Neural cell (in vitro differentiated cells): Measurements from ENCODE around the gene CUX1. TPM values are rescaled to one million over a fixed set of nuclear protein-coding genes. Genes with fewer than 3 reads are reported as not detected.

Experiments used
- H2AFZ ChIP-seq: fragments of 200-600, 300-800 bp; sonication (generic), shearing (Covaris generic); 2 replicates; pipeline ENCODE4 v1.6.0; 2014; ENCODE audit warnings: low read depth, mild to moderate bottlenecking, antibody characterized with exemption, low read length, moderate library complexity
- H3F3A ChIP-seq: fragments of 200-600 bp; shearing (Covaris generic); 2 replicates; pipeline ENCODE4 v1.6.1; 2016; ENCODE audit warnings: mild to moderate bottlenecking, moderate library complexity, mixed read lengths, antibody characterized with exemption, low read length; ENCODE audit not compliant: insufficient read depth, poor library complexity, severe bottlenecking
- H3K27ac ChIP-seq: fragments of 200-600, 300-800 bp; sonication (generic), shearing (Covaris generic); 2 replicates; pipeline ENCODE4 v1.5.1; 2014; ENCODE audit warnings: mild to moderate bottlenecking, low read length, moderate library complexity
- H3K27me3 ChIP-seq: fragments of 300-800, 200-600 bp; sonication (generic), shearing (Covaris generic); 2 replicates; pipeline ENCODE4 v1.6.0; 2014; ENCODE audit warnings: mild to moderate bottlenecking, low read depth, low read length, moderate library complexity; ENCODE audit not compliant: insufficient read depth
- H3K36me3 ChIP-seq: fragments of 300-800, 200-600 bp; sonication (generic), shearing (Covaris generic); 2 replicates; pipeline ENCODE4 v1.5.1; 2014; ENCODE audit warnings: mild to moderate bottlenecking, antibody characterized with exemption, low read length, moderate library complexity; ENCODE audit not compliant: insufficient read depth
- H3K4me2 ChIP-seq: fragments of 300-800, 200-600 bp; sonication (generic), shearing (Covaris generic); 2 replicates; pipeline ENCODE4 v1.6.0; 2014; ENCODE audit warnings: mild to moderate bottlenecking, low read length
- H3K4me3 ChIP-seq: fragments of 300-800, 200-600 bp; sonication (generic), shearing (Covaris generic); 2 replicates; pipeline ENCODE4 v1.5.1; 2014; ENCODE audit warnings: mild to moderate bottlenecking, low read length, moderate library complexity
- H3K79me2 ChIP-seq: fragments of 200-600 bp; shearing (Covaris generic); replicated peaks from 2 replicates; pipeline ENCODE4 v1.6.0; 2014; ENCODE audit warnings: mild to moderate bottlenecking, low read length, moderate library complexity; ENCODE audit not compliant: insufficient read depth
- H3K9ac ChIP-seq: fragments of 300-800, 200-600 bp; sonication (generic), shearing (Covaris generic); 2 replicates; pipeline ENCODE4 v1.6.1; 2016; ENCODE audit warnings: mild to moderate bottlenecking, low read length, mixed read lengths
- H3K9me2 ChIP-seq: fragments of 200-600 bp; shearing (Covaris generic); 2 replicates; pipeline ENCODE4 v1.6.1; 2016; ENCODE audit warnings: mild to moderate bottlenecking, low read length, mixed read lengths; ENCODE audit not compliant: insufficient read depth
- H3K9me3 ChIP-seq: fragments of 200-600, 300-800 bp; sonication (generic), shearing (Covaris generic); 2 replicates; pipeline ENCODE4 v1.6.1; 2016; ENCODE audit warnings: mild to moderate bottlenecking, mixed run types, low read length, moderate library complexity, mixed read lengths
- H4K20me1 ChIP-seq: fragments of 200-600 bp; shearing (Covaris generic); 2 replicates; pipeline ENCODE4 v1.6.1; 2016; ENCODE audit warnings: mild to moderate bottlenecking, mixed run types; ENCODE audit not compliant: insufficient read depth
- EP300 ChIP-seq: fragments of 450-650 bp; conservative IDR thresholded peaks from 2 replicates; pipeline ENCODE4 v1.6.1; 2014; ENCODE audit warnings: antibody characterized with exemption, mild to moderate bottlenecking, moderate library complexity; ENCODE audit not compliant: poor library complexity, severe bottlenecking
- EZH2 ChIP-seq: fragments of 200-600, 300-800 bp; shearing (Covaris generic), sonication (generic); IDR thresholded peaks from 2 replicates; pipeline ENCODE4 v1.6.1; 2014; ENCODE audit warnings: antibody characterized with exemption, low read length, borderline replicate concordance, mild to moderate bottlenecking; ENCODE audit not compliant: insufficient read depth, poor library complexity, severe bottlenecking
- MXI1 ChIP-seq: fragments of 450-650 bp; conservative IDR thresholded peaks from 2 replicates; pipeline ENCODE4 v1.6.1; 2014; ENCODE audit warnings: antibody characterized with exemption, mild to moderate bottlenecking; ENCODE audit not compliant: poor library complexity, severe bottlenecking
- POLR2AphosphoS5 ChIP-seq: IDR thresholded peaks from 2 replicates; pipeline ENCODE4 v1.6.1; 2012
- RAD21 ChIP-seq: fragments of 450-650 bp; conservative IDR thresholded peaks from 2 replicates; pipeline ENCODE4 v1.6.1; 2014; ENCODE audit warnings: antibody characterized with exemption, mild to moderate bottlenecking, moderate library complexity
- SMC3 ChIP-seq: fragments of 450-650 bp; conservative IDR thresholded peaks from 2 replicates; pipeline ENCODE4 v1.6.1; 2014; ENCODE audit warnings: antibody characterized with exemption, mild to moderate bottlenecking, moderate library complexity; ENCODE audit not compliant: poor library complexity
- TAF1 ChIP-seq: IDR thresholded peaks from 2 replicates; pipeline ENCODE4 v1.6.1; 2012; ENCODE audit warnings: low read depth
- polyA plus RNA-seq: library from polyadenylated mRNA; depleted of rRNA; stranded (reverse); fragments of >200 nt; gene quantifications from 2 replicates; pipeline ENCODE4 v1.2.3, GENCODE V29; 2014
- TF ChIP-seq, protein P1 (sequence below): fragments of 450-650 bp; IDR thresholded peaks from 2 replicates; pipeline ENCODE4 v1.5.1; 2014; ENCODE audit warnings: antibody characterized with exemption, mild to moderate bottlenecking, moderate library complexity; ENCODE audit not compliant: poor library complexity, severe bottlenecking
- TF ChIP-seq, protein P2 (sequence below): IDR thresholded peaks from 2 replicates; pipeline ENCODE4 v1.6.1; 2012; ENCODE audit warnings: borderline replicate concordance

CUX1 gene
- polyA plus RNA-seq, 1 donor from 2014 or later: 26.6 TPM

DNA sequence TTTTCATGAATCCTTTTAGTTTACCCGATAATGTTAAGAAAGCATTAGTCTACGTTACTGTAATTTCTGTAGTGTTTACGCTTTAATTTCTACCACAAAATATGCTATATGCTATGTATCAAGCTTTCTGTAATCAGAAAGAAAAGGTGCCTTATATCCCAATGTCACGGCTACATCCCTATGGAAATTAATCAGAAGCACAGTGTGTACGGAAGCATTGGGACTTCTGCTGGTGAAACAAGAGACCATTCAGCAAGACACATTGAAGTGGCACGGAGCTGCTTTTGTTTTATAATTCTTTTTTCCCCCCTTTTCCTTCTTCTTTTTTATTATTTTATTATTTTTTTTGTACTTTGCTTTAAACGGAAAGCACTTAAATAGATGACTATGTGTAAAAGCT lies 438.1 kb downstream of the CUX1 start:
- no peak overlapping the region for H3K4me2 ChIP-seq
- H3K27me3 ChIP-seq: no peaks in the 10 kb centered on the region
- no peaks in the 10 kb centered on the region for H3K36me3 ChIP-seq
- no peaks in the 10 kb centered on the region for H4K20me1 ChIP-seq
- H3K27ac ChIP-seq: no peak overlapping the region
- no peak overlapping the region for H2AFZ ChIP-seq
- no peaks in the 10 kb centered on the region for H3F3A ChIP-seq
- no peaks in the 10 kb centered on the region for H3K79me2 ChIP-seq
- TF ChIP-seq RAD21: no peak
- TF ChIP-seq MXI1: no peak
- H3K9me2 ChIP-seq: no peaks in the 10 kb centered on the region
- H3K9ac ChIP-seq: no peak overlapping the region
- H3K9me3 ChIP-seq: no peaks in the 10 kb centered on the region
- no peak overlapping the region for H3K4me3 ChIP-seq

DNA sequence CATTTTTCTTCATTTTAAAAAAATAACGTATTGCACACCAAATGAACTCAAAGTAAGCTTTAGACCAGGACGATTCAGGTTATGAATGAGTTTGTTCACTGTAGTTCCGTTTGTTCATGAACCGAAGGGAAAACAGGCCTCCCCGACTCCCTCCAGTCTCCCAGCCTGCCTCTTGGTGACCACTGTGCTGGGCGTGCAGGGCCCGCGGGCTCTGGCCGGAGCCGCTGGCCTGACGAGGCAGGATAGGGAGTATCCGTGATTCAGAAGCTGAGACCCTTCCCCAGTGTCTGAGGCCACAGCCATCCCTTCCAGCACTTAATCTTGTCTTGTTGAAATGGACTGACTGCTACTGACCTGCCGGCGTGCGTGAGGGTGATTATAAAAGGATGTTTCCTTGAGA lies 438.5 kb downstream of the CUX1 start:
- Histone ChIP-seq H3K27me3 (no peaks in the 10 kb centered on the region), H3K27ac (no peak overlapping the region), H3K9me3 (no peaks in the 10 kb centered on the region), H3K36me3 (no peaks in the 10 kb centered on the region), H4K20me1 (no peaks in the 10 kb centered on the region), H3K79me2 (no peaks in the 10 kb centered on the region), H3K4me2 (no peak overlapping the region), H2AFZ (no peak overlapping the region), H3K4me3 (no peak overlapping the region), H3F3A (no peaks in the 10 kb centered on the region), H3K9me2 (no peaks in the 10 kb centered on the region), H3K9ac (no peak overlapping the region)
- TF ChIP-seq, protein P1, sequence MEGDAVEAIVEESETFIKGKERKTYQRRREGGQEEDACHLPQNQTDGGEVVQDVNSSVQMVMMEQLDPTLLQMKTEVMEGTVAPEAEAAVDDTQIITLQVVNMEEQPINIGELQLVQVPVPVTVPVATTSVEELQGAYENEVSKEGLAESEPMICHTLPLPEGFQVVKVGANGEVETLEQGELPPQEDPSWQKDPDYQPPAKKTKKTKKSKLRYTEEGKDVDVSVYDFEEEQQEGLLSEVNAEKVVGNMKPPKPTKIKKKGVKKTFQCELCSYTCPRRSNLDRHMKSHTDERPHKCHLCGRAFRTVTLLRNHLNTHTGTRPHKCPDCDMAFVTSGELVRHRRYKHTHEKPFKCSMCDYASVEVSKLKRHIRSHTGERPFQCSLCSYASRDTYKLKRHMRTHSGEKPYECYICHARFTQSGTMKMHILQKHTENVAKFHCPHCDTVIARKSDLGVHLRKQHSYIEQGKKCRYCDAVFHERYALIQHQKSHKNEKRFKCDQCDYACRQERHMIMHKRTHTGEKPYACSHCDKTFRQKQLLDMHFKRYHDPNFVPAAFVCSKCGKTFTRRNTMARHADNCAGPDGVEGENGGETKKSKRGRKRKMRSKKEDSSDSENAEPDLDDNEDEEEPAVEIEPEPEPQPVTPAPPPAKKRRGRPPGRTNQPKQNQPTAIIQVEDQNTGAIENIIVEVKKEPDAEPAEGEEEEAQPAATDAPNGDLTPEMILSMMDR: no peak
- TF ChIP-seq EZH2 (no peak), EP300 (no peak), TAF1 (no peak), RAD21 (no peak), POLR2AphosphoS5 (no peak), MXI1 (no peak), SMC3 (no peak)
- TF ChIP-seq, protein P2, sequence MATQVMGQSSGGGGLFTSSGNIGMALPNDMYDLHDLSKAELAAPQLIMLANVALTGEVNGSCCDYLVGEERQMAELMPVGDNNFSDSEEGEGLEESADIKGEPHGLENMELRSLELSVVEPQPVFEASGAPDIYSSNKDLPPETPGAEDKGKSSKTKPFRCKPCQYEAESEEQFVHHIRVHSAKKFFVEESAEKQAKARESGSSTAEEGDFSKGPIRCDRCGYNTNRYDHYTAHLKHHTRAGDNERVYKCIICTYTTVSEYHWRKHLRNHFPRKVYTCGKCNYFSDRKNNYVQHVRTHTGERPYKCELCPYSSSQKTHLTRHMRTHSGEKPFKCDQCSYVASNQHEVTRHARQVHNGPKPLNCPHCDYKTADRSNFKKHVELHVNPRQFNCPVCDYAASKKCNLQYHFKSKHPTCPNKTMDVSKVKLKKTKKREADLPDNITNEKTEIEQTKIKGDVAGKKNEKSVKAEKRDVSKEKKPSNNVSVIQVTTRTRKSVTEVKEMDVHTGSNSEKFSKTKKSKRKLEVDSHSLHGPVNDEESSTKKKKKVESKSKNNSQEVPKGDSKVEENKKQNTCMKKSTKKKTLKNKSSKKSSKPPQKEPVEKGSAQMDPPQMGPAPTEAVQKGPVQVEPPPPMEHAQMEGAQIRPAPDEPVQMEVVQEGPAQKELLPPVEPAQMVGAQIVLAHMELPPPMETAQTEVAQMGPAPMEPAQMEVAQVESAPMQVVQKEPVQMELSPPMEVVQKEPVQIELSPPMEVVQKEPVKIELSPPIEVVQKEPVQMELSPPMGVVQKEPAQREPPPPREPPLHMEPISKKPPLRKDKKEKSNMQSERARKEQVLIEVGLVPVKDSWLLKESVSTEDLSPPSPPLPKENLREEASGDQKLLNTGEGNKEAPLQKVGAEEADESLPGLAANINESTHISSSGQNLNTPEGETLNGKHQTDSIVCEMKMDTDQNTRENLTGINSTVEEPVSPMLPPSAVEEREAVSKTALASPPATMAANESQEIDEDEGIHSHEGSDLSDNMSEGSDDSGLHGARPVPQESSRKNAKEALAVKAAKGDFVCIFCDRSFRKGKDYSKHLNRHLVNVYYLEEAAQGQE: no peak
